NT2/D1 (cell line): ENCODE results near the gene MPHOSPH10.

Experiments
- DNase-seq: peaks from one replicate; pipeline ENCODE4 v3.0.0-alpha.2; 2011; ENCODE audit warnings: low read depth, low spot score
- H3K27me3 ChIP-seq: 2 replicates; pipeline ENCODE4 v1.6.0; 2011; ENCODE audit warnings: mild to moderate bottlenecking; ENCODE audit not compliant: insufficient read length, insufficient read depth
- H3K36me3 ChIP-seq: 2 replicates; pipeline ENCODE4 v1.6.1; 2011; ENCODE audit warnings: mild to moderate bottlenecking, low read length, mixed read lengths; ENCODE audit not compliant: insufficient read depth, insufficient read length
- H3K4me1 ChIP-seq: 2 replicates; pipeline ENCODE4 v1.5.1; 2011; ENCODE audit not compliant: insufficient read depth, insufficient read length
- H3K4me3 ChIP-seq: 2 replicates; pipeline ENCODE4 v1.5.1; 2011; ENCODE audit warnings: low read depth; ENCODE audit not compliant: insufficient read length
- H3K9ac ChIP-seq: 2 replicates; pipeline ENCODE4 v1.6.0; 2011; ENCODE audit warnings: low read depth; ENCODE audit not compliant: insufficient read length
- H3K9me3 ChIP-seq: 2 replicates; pipeline ENCODE4 v1.5.1; 2011; ENCODE audit warnings: mild to moderate bottlenecking, low read length; ENCODE audit not compliant: insufficient read depth
- SUZ12 ChIP-seq: IDR thresholded peaks from 2 replicates; pipeline ENCODE4 v1.6.1; 2011; ENCODE audit not compliant: insufficient read length, insufficient read depth; ENCODE audit errors: extremely low read depth
- YY1 ChIP-seq: IDR thresholded peaks from 2 replicates; pipeline ENCODE4 v1.6.1; 2011; ENCODE audit not compliant: insufficient read length, insufficient read depth
- ZNF274 ChIP-seq: IDR thresholded peaks from 2 replicates; pipeline ENCODE4 v1.6.1; 2011; ENCODE audit warnings: mild to moderate bottlenecking, low read depth, low read length

The MPHOSPH10 gene

DNA sequence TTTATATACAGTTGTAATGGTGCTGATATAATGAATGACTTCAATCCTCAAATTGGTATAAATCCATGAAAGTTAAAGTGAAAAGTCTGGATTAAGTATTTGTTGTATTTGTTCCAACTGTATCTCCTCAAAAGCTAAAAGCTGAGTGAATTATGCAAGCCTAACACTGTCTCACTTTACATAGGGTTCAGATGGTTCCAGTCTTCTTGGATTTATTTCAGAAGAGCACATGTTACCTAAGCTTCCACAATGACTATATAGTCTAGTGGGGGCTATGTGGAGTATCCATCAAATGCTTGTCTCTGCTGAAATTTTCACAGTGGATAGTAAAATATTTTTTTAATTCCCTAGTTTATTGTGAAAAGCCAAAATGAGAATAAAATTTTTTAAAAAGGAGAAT lies 13.4 kb upstream of the MPHOSPH10 start:
- Histone ChIP-seq H3K36me3 (peaks cover 58% of the 10 kb centered on the region), H3K4me1 (no peaks in the 10 kb centered on the region)

DNA sequence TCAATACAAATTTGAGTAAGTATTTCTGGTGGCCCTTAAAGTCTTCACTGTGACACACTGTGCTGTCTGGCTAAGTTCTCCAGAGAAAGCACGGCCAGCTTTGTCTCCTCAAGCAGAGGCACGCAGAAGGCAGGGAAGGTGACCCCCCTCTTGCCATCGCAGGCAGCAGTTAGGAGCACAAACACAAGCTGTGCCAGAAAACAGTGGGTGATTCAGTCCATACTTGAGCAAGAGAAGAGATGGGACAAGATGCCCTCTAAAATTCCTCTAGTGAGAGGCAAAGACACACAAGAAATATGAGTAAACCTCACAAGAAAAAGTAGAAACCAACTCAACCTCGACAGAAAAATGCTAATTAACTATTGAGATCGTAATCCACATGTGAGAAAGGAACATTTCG lies 10.2 kb upstream of the MPHOSPH10 start:
- no peaks in the 10 kb centered on the region for H3K27me3 ChIP-seq
- DNase-seq: no peak
- no peaks in the 10 kb centered on the region for H3K9me3 ChIP-seq
- H3K4me3 ChIP-seq: no peak overlapping the region
- TF ChIP-seq SUZ12: no peak
- no peak for TF ChIP-seq ZNF274
- no peak for TF ChIP-seq YY1
- H3K4me1 ChIP-seq: no peaks in the 10 kb centered on the region
- H3K9ac ChIP-seq: no peak overlapping the region
- H3K36me3 ChIP-seq: peaks cover 61% of the 10 kb centered on the region

More for the DNA sequence above, 13.4 kb upstream of the MPHOSPH10 start:
- TF ChIP-seq SUZ12 (no peak), ZNF274 (no peak), YY1 (no peak)
- Histone ChIP-seq H3K9ac (no peak overlapping the region), H3K9me3 (no peaks in the 10 kb centered on the region), H3K4me3 (no peak overlapping the region), H3K27me3 (no peaks in the 10 kb centered on the region)
- DNase-seq: no peak

DNA sequence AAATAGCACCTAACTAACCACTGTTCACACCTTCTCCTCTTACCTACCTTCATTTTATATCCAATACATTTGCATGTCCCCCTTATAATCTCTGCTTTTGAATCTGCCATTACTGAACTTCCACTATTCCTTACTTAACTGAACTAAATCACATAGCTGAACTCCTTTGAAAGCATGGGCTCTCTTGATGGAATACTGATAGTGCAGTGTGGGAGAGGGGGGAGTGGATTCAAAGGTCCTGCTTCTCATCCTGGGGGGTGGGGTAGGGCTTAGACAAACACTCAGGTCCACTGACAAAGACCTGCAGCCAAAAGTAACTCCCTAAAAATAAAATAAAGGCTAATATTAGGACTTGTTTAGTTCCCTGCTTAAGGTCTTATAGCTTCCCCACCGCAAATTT lies 9.0 kb upstream of the MPHOSPH10 start:
- no peaks in the 10 kb centered on the region for H3K4me1 ChIP-seq
- no peak for DNase-seq
- no peak overlapping the region for H3K9ac ChIP-seq
- H3K9me3 ChIP-seq: no peaks in the 10 kb centered on the region
- H3K27me3 ChIP-seq: no peaks in the 10 kb centered on the region
- no peak overlapping the region for H3K4me3 ChIP-seq
- TF ChIP-seq SUZ12 (no peak), YY1 (no peak), ZNF274 (no peak)
- H3K36me3 ChIP-seq: peaks cover 59% of the 10 kb centered on the region

DNA sequence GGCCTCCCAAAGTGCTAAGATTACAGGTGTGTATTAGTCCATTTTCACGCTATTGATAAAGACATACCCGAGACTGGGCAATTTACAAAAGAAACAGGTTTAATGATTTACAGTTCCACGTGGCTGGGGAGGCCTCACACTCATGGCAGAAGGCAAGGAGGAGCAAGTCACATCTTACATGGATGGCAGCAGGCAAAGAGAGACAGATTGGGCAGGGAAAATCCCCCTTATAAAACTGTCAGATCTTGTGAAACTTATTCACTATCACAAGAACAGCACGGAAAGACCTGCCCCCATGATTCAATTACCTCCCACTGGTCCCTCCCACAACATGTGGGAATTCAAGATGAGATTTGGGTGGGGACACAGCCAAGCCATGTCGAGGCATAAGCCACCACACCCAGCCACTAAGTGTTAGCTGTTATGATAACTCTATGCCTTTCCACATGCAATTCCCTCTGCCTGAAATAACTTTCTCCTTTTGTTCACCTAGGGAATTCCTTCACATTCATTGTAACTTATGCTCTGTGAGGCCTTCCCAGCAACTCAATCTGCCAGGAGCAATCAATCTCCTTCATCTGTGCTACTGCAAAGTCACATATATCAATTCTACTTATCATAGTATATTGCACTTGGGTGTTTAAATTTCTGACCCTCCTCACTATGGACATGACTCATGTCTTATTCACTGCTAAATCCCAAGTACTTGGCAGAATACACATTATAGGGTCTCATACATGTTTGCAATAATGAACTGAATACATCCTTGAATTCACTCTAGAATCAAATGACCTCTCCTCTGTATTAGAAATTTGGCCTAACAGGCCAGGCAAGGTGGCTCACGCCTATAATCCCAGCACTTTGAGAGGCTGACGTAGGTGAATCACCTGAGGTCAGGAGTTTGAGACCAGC lies 7.8 kb upstream of the MPHOSPH10 start:
- no peaks in the 10 kb centered on the region for H3K9me3 ChIP-seq
- no peak for DNase-seq
- no peaks in the 10 kb centered on the region for H3K4me1 ChIP-seq
- H3K27me3 ChIP-seq: no peaks in the 10 kb centered on the region
- TF ChIP-seq ZNF274 (no peak), SUZ12 (no peak), YY1 (no peak)
- H3K36me3 ChIP-seq: peaks cover 53% of the 10 kb centered on the region
- H3K9ac ChIP-seq: no peak overlapping the region
- no peak overlapping the region for H3K4me3 ChIP-seq

DNA sequence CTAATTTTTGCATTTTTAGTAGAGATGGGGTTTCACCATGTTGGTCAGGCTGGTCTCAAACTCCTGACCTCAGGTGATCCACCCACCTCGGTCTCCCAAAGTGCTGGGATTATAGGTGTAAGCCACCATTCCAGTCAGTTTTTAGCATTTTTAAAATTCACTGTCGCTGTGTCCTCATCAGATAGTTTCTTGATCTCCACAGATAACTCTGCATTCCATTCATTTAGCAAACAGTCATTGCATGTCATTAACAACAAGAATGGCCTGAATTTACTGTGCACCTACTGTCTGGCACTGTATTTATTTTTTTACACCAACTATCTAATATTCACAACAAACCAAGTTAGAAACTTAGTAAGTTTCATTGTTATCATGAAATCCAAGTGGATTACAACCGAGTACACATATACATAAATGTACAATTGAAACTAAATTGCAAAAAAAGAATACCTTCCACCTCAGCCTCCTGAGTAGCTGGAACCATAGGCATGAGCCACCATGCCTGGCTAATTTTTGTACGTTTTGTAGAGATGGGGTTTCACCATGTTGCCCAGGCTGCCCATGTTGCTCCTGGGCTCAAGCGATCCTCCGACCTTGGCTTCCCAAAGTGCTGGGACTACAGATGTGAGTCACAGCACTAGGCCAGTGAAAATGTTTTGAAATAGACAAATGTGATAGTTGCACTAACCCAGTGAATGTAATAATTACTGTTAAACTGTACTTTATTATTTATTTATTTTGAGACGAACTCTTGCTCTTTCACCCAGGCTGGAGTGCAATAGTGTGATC lies 4.7 kb upstream of the MPHOSPH10 start:
- TF ChIP-seq YY1: no peak
- TF ChIP-seq ZNF274: no peak
- no peak for TF ChIP-seq SUZ12
- Histone ChIP-seq H3K27me3 (no peaks in the 10 kb centered on the region), H3K36me3 (peaks cover 33% of the 10 kb centered on the region), H3K4me1 (no peaks in the 10 kb centered on the region), H3K4me3 (no peak overlapping the region), H3K9me3 (no peaks in the 10 kb centered on the region), H3K9ac (no peak overlapping the region)
- DNase-seq: no peak

DNA sequence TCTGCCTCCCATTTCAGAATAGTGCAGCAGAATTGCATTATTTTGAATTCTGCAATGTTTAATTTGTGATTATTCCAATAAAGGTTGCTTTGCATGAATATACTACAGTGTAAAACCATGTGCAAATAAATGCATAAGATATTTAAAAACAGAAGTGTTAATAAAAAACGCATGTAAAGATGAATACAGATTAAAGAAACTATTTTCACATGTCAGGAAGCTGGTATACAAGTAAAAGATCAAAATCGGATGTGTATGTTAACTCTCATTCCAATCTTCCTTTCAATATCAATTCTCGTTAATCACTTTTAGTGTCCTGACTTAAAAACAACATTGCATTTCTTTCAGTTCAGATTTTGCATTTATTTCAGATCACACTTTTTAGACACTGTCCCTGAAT lies 3.5 kb upstream of the MPHOSPH10 start:
- Histone ChIP-seq H3K27me3 (no peaks in the 10 kb centered on the region), H3K9ac (no peak overlapping the region), H3K9me3 (no peaks in the 10 kb centered on the region), H3K4me1 (no peaks in the 10 kb centered on the region), H3K4me3 (no peak overlapping the region), H3K36me3 (peaks cover 26% of the 10 kb centered on the region)
- no peak for DNase-seq
- TF ChIP-seq YY1 (no peak), SUZ12 (no peak), ZNF274 (no peak)
